AG08396 (cell line): ENCODE data around the gene GAD2.
A peak's percentile ranks its signal among the peaks of the same experiment; 100 is the strongest.
"Not testable (repeated sequence)": the region's sequence is repeated elsewhere in the genome, so short reads cannot be mapped to it uniquely, and the experiment has no call there.

ENCODE experiments used
- DNase-seq: peaks from one replicate; pipeline ENCODE4 v3.0.0; 2012; ENCODE audit warnings: low spot score, mixed read lengths

Gene GAD2

DNA sequence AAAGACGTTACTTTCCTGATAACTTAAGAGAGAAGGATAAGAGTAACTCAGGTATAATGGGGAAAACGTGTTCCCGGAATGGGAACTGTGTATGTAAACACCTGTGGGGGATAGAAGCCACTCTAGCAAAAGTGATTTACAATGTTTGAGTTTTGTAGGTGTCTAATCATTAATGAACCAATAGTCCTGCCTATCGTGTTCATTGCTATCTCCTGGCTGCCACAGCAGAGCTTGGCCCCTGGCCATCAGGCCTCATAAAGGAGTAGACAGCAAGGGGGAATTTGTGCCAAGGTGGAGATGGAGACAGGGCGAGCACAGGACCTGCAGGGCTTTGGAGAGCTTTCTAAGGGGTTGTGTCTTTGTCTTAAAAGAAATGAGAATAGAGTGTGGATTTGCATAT is 102.1 kb downstream of the GAD2 start:
- no peak for DNase-seq

- DNase-seq, result no peak
Observed at GRCh38 chr10:26323219-26323618, 106.6 kb downstream of the GAD2 start.

DNA sequence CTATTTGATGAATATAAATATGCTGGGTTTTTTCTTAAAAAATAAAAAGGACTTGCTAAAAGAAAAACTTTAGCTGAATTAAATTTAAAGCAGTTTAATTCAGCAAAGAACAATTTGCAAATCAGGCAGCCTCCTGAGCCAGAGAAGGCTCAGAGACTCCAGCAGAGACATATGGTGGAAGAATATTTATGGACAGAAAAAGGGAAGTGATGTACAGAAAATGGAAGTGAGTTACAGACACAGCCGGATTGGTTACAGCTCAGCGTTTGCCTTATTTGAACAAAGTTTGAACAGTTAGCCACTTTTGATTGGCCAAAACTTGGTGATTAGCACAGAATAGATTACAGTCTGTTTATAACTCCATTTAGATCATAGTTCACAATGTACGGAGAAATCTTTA is 110.3 kb downstream of the GAD2 start:
- no peak for DNase-seq

- no peak for DNase-seq
Observed at GRCh38 chr10:26327811-26328210, 111.2 kb downstream of the GAD2 start.

DNA sequence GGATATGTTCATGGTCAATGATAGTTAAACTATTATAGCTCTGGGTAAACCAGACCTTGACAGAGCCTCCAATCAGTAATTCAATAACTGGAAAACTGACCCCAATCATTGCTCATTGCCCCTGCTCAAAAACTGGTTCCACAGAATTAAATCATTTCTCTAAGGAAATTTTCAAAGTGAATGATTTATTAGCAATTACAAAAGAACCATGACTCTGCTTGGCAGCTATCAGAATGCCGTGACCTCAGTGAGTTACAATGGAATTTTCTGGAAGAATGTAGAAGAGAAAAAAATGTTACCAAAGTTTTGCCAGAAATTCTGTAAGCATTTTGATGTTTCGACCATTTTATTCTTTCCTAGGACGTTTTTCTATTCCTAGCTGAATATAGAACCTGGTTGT is 114.8 kb downstream of the GAD2 start:
- DNase-seq, result no peak

- no peak for DNase-seq
Observed at GRCh38 chr10:26334232-26334931, 117.8 kb downstream of the GAD2 start.

DNA sequence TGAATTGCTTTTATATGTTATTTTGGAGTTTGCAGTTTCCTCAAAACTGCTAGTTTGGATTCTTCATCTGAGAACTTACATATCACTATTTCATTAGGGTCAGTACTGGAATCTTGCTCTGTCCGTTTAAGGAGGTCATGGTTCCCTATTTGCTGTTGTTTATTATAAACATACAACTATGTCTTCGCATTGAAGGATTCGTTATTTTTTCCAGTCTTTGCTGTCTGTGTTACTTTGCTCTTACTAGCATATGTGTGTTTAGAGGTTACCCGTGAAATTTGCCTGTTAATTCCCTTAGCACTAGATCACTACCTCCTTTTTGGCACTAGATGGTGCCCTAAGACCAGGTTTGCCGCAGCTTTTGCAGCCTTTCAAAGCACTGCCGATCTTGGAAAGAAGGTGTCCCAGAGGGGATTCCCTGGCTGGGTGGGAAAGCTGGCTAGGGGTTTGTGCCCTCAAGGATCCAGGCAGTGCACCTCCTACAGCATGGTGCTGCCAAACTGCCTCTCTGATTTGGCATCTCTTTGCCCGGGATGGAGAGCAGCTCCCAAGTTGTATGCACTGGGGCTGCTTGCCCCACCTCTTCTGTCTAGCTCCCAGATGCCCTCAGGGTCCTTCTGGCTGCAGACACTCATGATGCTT is 118.5 kb downstream of the GAD2 start:
- DNase-seq, result peak; percentile 58

- DNase-seq, result no peak
Observed at GRCh38 chr10:26335574-26336093, 119.1 kb downstream of the GAD2 start.

DNA sequence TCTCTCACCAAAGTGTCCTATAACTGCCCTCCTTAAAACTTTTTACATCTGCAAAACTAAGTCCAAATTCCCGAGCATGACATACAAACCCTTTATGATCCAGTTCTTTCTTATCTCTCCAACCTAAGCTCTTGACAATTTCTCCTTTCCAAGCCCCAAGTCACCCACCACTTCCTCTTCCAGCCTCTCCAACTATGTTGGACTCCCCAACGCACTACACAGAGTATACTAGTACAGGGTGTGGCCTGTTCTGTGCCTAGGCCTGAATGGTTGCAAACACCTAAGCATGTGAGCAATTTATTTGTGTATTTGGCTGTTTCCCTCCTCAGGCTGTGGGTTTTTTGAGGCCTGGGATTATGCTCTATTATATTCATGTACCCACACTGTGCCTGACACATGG is 120.4 kb downstream of the GAD2 start:
- no peak for DNase-seq

DNA sequence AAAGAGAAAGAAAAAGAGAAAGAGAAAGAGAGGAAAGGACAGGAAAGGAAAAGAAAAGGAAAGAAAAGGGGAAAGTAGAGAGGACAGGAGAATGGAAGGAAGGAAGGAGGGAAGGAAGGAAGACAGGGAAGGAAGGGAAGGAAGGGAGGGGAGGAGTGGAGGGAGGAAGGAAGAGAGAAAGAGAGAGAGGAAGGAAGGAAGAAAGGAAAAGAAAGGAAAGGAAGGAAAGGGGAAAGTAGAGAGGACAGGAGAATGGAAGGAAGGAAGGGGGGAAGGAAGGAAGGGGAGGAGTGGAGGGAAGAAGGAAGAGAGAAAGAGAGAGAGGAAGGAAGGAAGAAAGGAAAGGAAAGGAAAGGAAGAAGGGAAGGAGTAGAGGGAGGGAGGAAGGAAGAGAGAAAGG is 125.1 kb downstream of the GAD2 start:
- no peak for DNase-seq

- not testable (repeated sequence) for DNase-seq
Observed at GRCh38 chr10:26348821-26349417, 132.3 kb downstream of the GAD2 start.
